PC-9 (cell line): Measurements from ENCODE around the gene ZNF143. TPM values are rescaled to one million over a fixed set of nuclear protein-coding genes. Genes with fewer than 3 reads are reported as not detected.

Source experiments
- BruUV-seq: library from RNA; stranded (reverse); fragments of 400-500 nt; replicated peaks from 2 replicates; lab custom pipeline; 2021; lab: Mats Ljungman, UMichigan
- CTCF ChIA-PET: fragments of 300-600 bp; sonication (Branson Sonifier 250); formaldehyde crosslinking; loops from one replicate; lab custom pipeline; 2022; ENCODE audit warnings: antibody characterized with exemption; lab: Charles Lee
- POLR2A ChIA-PET: fragments of 300-600 bp; sonication (Branson Sonifier 250); formaldehyde crosslinking; loops from one replicate; lab custom pipeline; 2022; ENCODE audit warnings: antibody characterized with exemption; ENCODE audit not compliant: unreplicated experiment; lab: Charles Lee
- DNase-seq, 2 experiments: peaks; one replicate each; pipeline versions ENCODE4 v3.0.0 to v3.0.0-alpha.2; 2015 to 2022; ENCODE audit warnings: mixed read lengths in 1 of 2
- H2AFZ ChIP-seq: fragments of 200-600 bp; sonication (generic); 2 replicates; pipeline ENCODE4 v1.8.1; 2017; ENCODE audit warnings: antibody characterized with exemption
- H3F3A ChIP-seq: fragments of 200-600 bp; sonication (generic); 2 replicates; pipeline ENCODE4 v1.8.1; 2017; ENCODE audit warnings: antibody characterized with exemption, mild to moderate bottlenecking, low read depth; ENCODE audit not compliant: insufficient read depth
- H3K27ac ChIP-seq: fragments of 200-600 bp; sonication (generic); 2 replicates; pipeline ENCODE4 v1.6.1; 2016; ENCODE audit warnings: mixed run types
- H3K27me3 ChIP-seq: fragments of 200-600 bp; sonication (generic); 2 replicates; pipeline ENCODE4 v1.6.1; 2016; ENCODE audit warnings: low read depth, mixed run types; ENCODE audit not compliant: insufficient read depth
- H3K36me3 ChIP-seq: fragments of 200-600 bp; sonication (generic); 2 replicates; pipeline ENCODE4 v1.6.1; 2016; ENCODE audit warnings: low read depth, mixed run types
- H3K4me1 ChIP-seq: fragments of 200-600 bp; sonication (generic); replicated peaks from 2 replicates; pipeline ENCODE4 v1.6.1; 2016; ENCODE audit warnings: mixed run types; ENCODE audit not compliant: insufficient read depth
- H3K4me2 ChIP-seq: fragments of 200-600 bp; sonication (generic); 2 replicates; pipeline ENCODE4 v1.6.1; 2017; ENCODE audit warnings: mixed run types
- H3K4me3 ChIP-seq: fragments of 200-600 bp; sonication (generic); 2 replicates; pipeline ENCODE4 v1.6.1; 2016; ENCODE audit warnings: mixed run types
- H3K79me2 ChIP-seq: fragments of 200-600 bp; sonication (generic); 2 replicates; pipeline ENCODE4 v1.6.1; 2017; ENCODE audit warnings: low read depth, mixed run types
- H3K9me2 ChIP-seq: fragments of 200-600 bp; sonication (generic); 2 replicates; pipeline ENCODE4 v1.8.1; 2017; ENCODE audit warnings: mild to moderate bottlenecking; ENCODE audit not compliant: insufficient read depth
- H3K9me3 ChIP-seq: fragments of 200-600 bp; sonication (generic); 2 replicates; pipeline ENCODE4 v1.8.1; 2016; ENCODE audit warnings: low read depth; ENCODE audit not compliant: insufficient read depth
- H4K20me1 ChIP-seq: fragments of 200-600 bp; sonication (generic); 2 replicates; pipeline ENCODE4 v1.8.1; 2017; ENCODE audit not compliant: insufficient read depth
- EZH2 ChIP-seq: fragments of 200-600 bp; sonication (generic); IDR thresholded peaks from 2 replicates; pipeline ENCODE4 v1.8.0; 2017; ENCODE audit warnings: antibody characterized with exemption, low read depth
- intact Hi-C: fragments of 100-400 bp; cut with micrococcal nuclease; formaldehyde crosslinking; loops from one replicate; pipeline ENCODE4 v1.10.0; 2022; ENCODE audit not compliant: unreplicated experiment
- total RNA-seq: library from RNA; stranded (reverse); gene quantifications from 2 replicates; pipeline ENCODE4 v1.2.3, GENCODE V29; 2021
- TF ChIP-seq, protein P1 (sequence below): fragments of 200-600 bp; sonication (generic); conservative IDR thresholded peaks from 2 replicates; pipeline ENCODE4 v1.6.1; 2017; ENCODE audit warnings: mixed run types, antibody characterized with exemption, mild to moderate bottlenecking, moderate library complexity

The ZNF143 gene
- total RNA-seq, 1 experiment from 2014 or later, result 16.5 TPM

DNA sequence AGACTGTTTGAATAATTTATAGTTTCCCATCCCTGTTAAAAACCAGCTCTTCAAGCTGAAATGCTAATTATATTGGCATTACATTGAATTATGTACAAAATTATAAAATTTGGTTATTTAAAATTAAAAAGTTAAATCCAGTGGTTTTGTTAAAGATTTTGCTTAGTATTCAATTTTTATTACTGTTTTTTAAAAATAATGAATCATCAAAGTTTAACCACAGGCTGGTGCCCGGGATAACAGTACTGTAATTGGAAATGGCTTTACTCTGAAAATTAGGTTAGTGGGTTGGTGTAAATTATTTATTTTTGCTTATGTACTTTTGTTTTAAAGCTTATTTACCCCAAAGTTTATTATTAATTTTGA, 67.3 kb downstream of the ZNF143 start:
- ChIA-PET POLR2A (interaction anchor here (0.7 kb wide), 1 partner anchor 1145 kb away, joined by 5 read pairs; no protein-coding TSS in a partner anchor), CTCF (no interaction called here)
- no peaks in the 10 kb centered on the region for H3K36me3 ChIP-seq
- H3K27me3 ChIP-seq, result no peaks in the 10 kb centered on the region
- H3K9me2 ChIP-seq, result no peaks in the 10 kb centered on the region
- H3K9me3 ChIP-seq, result no peaks in the 10 kb centered on the region
- no peak for TF ChIP-seq EZH2
- TF ChIP-seq, protein P1, sequence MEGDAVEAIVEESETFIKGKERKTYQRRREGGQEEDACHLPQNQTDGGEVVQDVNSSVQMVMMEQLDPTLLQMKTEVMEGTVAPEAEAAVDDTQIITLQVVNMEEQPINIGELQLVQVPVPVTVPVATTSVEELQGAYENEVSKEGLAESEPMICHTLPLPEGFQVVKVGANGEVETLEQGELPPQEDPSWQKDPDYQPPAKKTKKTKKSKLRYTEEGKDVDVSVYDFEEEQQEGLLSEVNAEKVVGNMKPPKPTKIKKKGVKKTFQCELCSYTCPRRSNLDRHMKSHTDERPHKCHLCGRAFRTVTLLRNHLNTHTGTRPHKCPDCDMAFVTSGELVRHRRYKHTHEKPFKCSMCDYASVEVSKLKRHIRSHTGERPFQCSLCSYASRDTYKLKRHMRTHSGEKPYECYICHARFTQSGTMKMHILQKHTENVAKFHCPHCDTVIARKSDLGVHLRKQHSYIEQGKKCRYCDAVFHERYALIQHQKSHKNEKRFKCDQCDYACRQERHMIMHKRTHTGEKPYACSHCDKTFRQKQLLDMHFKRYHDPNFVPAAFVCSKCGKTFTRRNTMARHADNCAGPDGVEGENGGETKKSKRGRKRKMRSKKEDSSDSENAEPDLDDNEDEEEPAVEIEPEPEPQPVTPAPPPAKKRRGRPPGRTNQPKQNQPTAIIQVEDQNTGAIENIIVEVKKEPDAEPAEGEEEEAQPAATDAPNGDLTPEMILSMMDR, result no peak
- peak overlapping the region; percentile 65 for H3K4me2 ChIP-seq
- no peaks in the 10 kb centered on the region for H3K79me2 ChIP-seq
- peak overlapping the region; percentile 85 for H3K27ac ChIP-seq
- no peak overlapping the region for H3K4me3 ChIP-seq
- no peaks in the 10 kb centered on the region for H4K20me1 ChIP-seq
- DNase-seq, result no peak
- H3F3A ChIP-seq, result peaks cover 19% of the 10 kb centered on the region
- intact Hi-C loops, result no loop called here
- BruUV-seq, result no TSS peak
- H2AFZ ChIP-seq, result no peak overlapping the region
- H3K4me1 ChIP-seq, result peaks cover 53% of the 10 kb centered on the region

DNA sequence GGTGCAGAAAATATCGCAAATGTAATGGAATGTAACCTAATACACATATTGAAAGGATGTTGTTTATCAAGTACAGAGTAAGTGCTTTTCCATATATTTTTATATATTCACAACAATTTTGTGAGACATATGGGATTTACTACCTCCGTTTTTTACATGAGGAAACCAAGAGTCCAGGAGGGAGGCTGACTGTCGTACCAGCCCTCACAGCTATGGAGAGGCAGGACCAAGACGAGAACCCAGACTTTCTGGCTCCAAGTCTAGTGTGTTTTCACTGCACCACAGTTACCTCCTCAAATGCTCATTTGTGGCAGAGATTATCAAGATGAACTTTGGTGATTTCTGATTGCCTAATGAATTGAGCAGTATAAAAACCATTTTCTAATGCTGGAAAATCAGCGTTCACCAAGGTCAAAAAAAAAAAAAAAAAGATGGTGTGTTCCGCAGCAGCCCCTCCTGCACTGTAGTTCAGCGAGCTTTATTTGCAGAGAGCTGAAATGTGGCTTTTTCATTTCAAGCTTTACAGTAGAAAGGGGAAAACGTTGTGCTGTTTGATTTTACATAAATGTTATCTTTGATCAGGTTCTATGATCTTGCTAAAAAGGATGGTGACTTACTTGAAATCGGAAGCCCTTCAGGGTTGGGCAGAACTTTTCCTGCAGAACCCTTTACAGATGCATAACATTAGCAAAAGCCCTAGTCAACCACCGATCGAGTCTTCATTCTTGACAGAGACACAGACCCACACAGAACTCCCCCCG, 67.9 kb downstream of the ZNF143 start:
- no peak overlapping the region for H2AFZ ChIP-seq
- BruUV-seq, result no TSS peak
- H3K9me2 ChIP-seq, result no peaks in the 10 kb centered on the region
- peaks cover 19% of the 10 kb centered on the region for H3F3A ChIP-seq
- H3K9me3 ChIP-seq, result no peaks in the 10 kb centered on the region
- intact Hi-C loops, result no loop called here
- POLR2A ChIA-PET, result interaction anchor here (0.5 to 0.7 kb wide), 2 partner anchors 553 to 1145 kb away, joined by 3 to 5 read pairs; no protein-coding TSS in a partner anchor
- H3K4me1 ChIP-seq, result peaks cover 53% of the 10 kb centered on the region
- no peak for DNase-seq
- no peak overlapping the region for H3K4me3 ChIP-seq
- CTCF ChIA-PET, result no interaction called here
- no peaks in the 10 kb centered on the region for H3K36me3 ChIP-seq
- no peaks in the 10 kb centered on the region for H3K27me3 ChIP-seq
- H3K27ac ChIP-seq, result peak overlapping the region; percentile 73; the same call in 1 of the 2 replicates
- H3K79me2 ChIP-seq, result no peaks in the 10 kb centered on the region
- H3K4me2 ChIP-seq, result no peak overlapping the region
- TF ChIP-seq EZH2, result no peak
- TF ChIP-seq, protein P1, result no peak
- H4K20me1 ChIP-seq, result no peaks in the 10 kb centered on the region

DNA sequence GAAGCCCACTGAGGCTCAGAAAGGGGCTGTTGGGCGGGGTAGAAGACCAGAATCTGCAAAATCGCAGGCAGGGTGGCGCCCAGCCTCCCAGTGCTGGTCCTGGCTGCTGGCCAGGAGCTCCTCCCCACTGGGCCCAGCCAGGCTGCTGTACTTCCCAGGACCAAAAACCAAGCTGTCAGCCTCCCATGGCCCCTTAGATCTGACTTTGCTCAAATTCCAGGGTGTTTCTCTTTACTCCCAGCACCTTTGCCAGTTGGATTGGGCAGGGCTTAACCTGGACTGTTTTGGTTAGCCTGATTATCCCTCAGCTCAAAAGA, 68.5 kb downstream of the ZNF143 start:
- H3K36me3 ChIP-seq, result no peaks in the 10 kb centered on the region
- no peak overlapping the region for H3K4me3 ChIP-seq
- no peak overlapping the region for H2AFZ ChIP-seq
- peaks cover 21% of the 10 kb centered on the region for H3F3A ChIP-seq
- H3K4me2 ChIP-seq, result peak overlapping the region; percentile 58
- POLR2A ChIA-PET, result interaction anchor here (0.5 kb wide), 1 partner anchor 554 kb away, joined by 3 read pairs; no protein-coding TSS in a partner anchor
- no peaks in the 10 kb centered on the region for H3K79me2 ChIP-seq
- BruUV-seq, result no TSS peak
- H3K4me1 ChIP-seq, result peaks cover 54% of the 10 kb centered on the region
- no peaks in the 10 kb centered on the region for H3K9me2 ChIP-seq
- H4K20me1 ChIP-seq, result no peaks in the 10 kb centered on the region
- TF ChIP-seq, protein P1, result no peak
- no peak for TF ChIP-seq EZH2
- CTCF ChIA-PET, result no interaction called here
- H3K27ac ChIP-seq, result peak overlapping the region; percentile 73
- no peaks in the 10 kb centered on the region for H3K27me3 ChIP-seq
- DNase-seq, result no peak
- intact Hi-C loops, result no loop called here
- no peaks in the 10 kb centered on the region for H3K9me3 ChIP-seq
